GM12874 (cell line): Measurements from ENCODE around the gene NDUFB10.

Experiments used
- TF ChIP-seq, protein P1 (sequence below): IDR thresholded peaks from 2 replicates; pipeline ENCODE4 v1.5.1; 2011; ENCODE audit warnings: low read depth, mild to moderate bottlenecking, control low read depth, low read length, moderate library complexity; ENCODE audit not compliant: insufficient read depth

Gene NDUFB10

DNA sequence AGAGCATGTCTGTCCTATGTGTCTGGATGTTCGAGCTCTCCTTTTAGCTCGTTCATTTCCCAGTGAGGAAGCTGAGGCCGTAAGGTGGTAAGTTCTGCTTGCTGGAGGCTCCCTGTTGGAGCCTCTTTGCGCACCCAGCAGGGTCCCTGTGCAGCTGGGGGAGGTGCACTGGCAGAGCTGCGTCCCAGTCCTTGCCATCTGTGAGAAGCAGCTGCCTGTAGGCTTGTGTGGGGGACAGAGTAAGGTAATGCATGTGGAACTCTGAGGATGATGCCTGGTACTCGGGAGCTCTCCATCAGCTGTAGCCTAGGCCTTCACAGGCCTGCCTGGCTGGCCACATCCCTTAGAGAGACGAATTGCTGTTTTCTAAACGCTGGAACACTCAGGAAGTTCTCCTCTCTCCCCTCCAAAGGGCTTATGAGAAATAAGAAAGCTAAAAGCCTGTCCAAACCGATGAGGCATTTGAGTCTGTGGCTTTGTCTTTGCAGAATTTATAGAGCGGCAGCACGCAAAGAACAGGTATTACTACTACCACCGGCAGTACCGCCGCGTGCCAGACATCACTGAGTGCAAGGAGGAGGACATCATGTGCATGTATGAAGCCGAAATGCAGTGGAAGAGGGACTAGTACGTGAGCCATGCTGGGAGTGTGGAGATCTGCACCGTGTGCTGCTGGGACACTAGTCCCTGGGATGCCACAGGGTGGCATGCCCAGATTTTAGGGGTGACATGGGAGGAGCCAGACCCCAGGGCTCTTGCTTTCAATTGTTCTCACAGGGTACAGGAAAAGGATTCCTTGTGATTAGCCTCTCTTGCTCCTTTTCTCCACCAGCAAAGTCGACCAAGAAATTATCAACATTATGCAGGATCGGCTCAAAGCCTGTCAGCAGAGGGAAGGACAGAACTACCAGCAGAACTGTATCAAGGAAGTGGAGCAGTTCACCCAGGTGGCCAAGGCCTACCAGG lies 1.6 kb downstream of the NDUFB10 start:
- TF ChIP-seq, protein P1, sequence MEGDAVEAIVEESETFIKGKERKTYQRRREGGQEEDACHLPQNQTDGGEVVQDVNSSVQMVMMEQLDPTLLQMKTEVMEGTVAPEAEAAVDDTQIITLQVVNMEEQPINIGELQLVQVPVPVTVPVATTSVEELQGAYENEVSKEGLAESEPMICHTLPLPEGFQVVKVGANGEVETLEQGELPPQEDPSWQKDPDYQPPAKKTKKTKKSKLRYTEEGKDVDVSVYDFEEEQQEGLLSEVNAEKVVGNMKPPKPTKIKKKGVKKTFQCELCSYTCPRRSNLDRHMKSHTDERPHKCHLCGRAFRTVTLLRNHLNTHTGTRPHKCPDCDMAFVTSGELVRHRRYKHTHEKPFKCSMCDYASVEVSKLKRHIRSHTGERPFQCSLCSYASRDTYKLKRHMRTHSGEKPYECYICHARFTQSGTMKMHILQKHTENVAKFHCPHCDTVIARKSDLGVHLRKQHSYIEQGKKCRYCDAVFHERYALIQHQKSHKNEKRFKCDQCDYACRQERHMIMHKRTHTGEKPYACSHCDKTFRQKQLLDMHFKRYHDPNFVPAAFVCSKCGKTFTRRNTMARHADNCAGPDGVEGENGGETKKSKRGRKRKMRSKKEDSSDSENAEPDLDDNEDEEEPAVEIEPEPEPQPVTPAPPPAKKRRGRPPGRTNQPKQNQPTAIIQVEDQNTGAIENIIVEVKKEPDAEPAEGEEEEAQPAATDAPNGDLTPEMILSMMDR: no peak

DNA sequence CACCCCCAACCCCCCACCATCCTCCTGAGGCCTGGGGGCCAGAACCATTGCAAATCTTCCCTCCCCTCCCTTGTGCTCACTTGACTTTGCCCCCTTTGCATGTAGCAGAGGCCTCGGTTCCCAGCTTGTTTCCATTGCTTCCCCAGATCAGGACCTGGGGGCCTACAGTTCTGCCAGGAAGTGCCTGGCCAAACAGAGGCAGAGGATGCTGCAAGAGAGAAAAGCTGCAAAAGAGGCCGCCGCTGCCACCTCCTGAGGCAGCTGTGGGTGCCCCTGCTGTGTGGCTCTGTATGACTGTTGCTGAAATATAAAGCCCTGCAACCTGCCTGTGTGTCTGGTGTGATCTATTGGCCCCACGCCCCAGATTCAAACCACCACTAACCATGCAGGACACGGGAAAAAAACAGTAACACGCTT lies 2.3 kb downstream of the NDUFB10 start:
- TF ChIP-seq, protein P1: no peak

DNA sequence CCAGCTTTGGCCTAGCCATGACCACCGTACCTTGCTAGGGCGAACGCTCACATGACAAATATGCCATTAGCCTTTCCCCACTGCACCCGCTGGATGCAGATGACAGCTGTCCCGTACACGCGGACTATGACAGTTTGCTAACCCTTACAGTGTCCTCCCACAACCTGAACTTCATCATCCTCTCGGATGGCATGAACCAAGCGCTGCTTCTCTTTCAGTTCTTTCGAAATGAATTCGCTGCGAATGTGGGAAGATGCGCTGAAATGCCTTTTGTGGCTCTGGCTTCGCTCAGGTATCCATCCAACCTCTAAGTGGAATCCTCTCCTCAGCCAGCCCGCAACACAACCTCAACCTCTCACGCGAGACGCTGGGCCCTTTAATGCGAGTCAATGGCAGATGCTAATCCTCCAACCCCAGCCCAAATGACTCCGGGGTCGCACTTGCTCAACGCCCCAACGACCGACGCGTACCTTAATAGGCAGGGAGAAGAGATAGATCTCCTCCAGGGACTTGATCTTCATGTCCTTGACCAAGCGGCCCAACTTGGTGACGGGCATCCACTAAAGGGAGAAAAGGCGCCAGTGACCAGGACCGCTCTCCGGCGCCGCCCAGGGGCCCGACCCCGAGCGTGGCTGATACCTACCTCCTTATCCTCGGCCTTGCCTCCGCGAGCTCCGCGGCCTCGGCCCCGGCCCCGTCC lies 4.6 kb downstream of the NDUFB10 start:
- TF ChIP-seq, protein P1: peak; percentile 36; the same call in 1 of the 2 replicates

DNA sequence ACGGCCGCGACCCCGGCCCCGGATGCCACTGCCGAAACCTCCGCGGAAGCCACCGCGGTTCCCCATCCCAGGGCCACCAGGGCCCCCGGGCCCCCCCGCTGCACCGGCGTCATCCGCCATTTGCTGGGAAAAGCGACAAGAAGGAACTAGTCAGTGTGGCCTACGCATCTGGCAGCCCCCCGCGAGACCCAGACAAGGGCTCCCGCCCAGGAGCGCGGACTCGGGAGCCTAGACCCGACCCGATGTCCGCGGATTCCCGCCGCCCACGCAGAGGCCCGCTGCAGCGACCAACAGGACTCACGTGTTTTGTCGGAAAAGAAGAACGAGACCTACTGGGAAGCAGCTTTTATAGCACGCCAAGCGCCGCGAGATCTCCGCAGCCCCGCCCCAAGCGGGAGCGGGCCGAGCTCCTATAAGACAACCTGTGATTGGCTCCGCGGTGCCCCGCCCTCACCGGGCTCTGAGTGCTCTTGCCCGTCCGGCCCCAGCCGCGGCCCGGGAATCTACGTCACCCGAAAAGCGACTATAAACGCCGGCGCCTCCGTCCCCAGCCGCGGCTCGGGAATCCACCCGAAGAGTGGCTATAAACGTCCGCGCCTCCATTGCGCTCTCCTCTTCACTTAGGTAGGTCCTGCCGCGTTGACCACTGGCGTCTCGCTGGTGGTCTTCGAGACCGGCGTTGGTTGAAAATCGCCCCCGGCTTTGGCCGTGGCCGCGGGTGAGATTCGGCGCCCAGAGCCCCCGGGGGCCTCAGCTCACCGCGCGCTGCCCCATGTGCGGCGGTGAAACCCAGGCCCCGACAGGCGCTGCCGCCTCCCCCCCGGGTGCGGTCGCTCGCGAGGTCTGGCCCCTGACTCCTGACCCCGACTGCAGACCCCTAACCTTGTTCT lies 5.4 kb downstream of the NDUFB10 start, which contains the start of gene RPS2:
TSS of gene RPS2 (minus strand) at position 321 of the 890 bp plus-strand sequence. CDS start at position 120, 201 bp downstream.
- TF ChIP-seq, protein P1: no peak

DNA sequence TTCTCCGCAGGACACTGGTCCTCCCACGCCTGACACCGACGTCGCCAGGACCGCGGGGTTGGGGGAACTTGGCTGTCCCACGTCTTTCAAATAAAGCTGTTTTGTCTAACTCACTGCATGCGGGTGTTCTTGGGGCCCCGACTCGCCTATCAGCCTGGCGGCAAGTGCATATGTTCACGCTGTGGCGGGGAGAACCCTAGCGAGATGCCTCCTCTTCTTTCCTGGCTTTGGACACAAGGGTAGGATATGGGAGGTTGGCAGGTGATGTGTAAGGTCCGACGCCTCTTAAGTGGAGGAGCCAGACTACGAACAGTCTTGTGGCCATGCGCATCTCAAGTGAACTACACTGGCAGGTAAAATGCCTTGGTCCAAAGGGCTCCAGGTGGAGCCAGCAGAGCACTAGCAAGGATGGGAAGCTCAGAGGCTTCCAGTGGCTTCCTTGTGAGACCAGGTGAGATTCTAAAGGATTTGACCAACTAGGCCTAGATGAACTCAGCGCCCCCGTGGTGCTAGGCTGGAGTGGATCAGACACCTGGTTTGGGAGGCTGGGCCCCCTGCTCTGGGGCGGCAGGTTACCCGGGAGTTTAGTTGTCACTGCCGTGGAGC lies 6.2 kb downstream of the NDUFB10 start:
- TF ChIP-seq, protein P1: no peak

DNA sequence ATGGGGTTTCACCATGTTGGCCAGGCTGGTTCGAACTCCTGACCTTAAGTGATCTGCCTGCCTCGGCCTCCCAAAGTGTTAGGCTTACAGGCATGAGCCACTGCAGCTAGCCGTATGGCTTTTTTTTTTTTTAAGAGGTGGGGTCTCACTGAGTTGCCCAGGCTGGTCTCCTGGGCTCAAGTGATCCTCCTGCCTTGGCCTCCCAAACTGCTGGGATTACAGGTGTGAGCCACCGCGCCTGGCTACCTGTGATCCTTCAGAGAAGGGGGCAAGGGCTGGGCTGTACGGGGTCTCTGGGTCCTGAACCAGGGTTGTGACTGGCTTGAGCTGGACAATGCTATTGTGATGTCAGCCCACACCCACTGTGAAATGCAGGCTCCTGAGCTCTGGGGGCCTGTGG lies 7.1 kb downstream of the NDUFB10 start, which contains the start of gene RNF151:
TSS of gene RNF151 (plus strand) at position 397 of the 400 bp plus-strand sequence. CDS start 26 bp downstream, outside the sequence.
- TF ChIP-seq, protein P1: no peak
